CD4-positive, alpha-beta T cell treated with Interleukin-4 for 4 hours (primary cell): ENCODE measurements around the gene FAM161A.
A peak's percentile ranks its signal among the peaks of the same experiment; 100 is the strongest.
"Not testable (repeated sequence)": the region's sequence is repeated elsewhere in the genome, so short reads cannot be mapped to it uniquely, and the experiment has no call there.

Experiments
- DNase-seq: peaks from one replicate; pipeline ENCODE4 v3.0.0-alpha.2; 2020

The FAM161A gene

GRCh38 chr2:61853847-61854563 is at the start of gene FAM161A:
Gene FAM161A (minus strand): TSS chr2:61854060. CDS start chr2:61854041, 19 bp downstream.
- DNase-seq: peak; percentile 79

DNA sequence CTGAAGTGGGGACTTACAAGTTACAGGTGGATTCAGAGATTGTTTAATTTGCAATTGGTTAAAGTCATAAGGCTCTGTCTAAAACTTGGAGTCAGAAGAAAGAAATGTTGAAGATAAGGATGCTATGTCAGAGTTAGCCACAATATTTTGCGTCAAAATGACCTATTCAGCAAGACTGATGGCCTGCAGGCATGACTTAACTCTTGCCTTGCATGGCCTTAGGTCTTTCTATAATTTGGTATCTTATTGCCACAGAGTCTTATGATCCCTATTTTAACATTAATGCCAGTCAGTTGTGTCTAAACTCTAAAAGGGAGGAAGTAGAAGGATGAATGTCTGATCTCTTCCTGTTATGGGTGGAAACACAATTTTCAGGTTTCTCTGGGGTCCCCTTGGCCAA is 46.4 kb upstream of the FAM161A start:
- no peak for DNase-seq

GRCh38 chr2:61898810-61899209 is 45.0 kb upstream of the FAM161A start:
- DNase-seq: peak; percentile 24

- DNase-seq: peak; percentile 89
Measured at GRCh38 chr2:61888267-61889055, 34.6 kb upstream of the FAM161A start, which contains the start of gene CCT4. Gene CCT4 (minus strand): TSS chr2:61888656. CDS start chr2:61888507, 149 bp downstream.

- DNase-seq: peak; percentile 17
Measured at GRCh38 chr2:61887717-61888266, 33.9 kb upstream of the FAM161A start.

DNA sequence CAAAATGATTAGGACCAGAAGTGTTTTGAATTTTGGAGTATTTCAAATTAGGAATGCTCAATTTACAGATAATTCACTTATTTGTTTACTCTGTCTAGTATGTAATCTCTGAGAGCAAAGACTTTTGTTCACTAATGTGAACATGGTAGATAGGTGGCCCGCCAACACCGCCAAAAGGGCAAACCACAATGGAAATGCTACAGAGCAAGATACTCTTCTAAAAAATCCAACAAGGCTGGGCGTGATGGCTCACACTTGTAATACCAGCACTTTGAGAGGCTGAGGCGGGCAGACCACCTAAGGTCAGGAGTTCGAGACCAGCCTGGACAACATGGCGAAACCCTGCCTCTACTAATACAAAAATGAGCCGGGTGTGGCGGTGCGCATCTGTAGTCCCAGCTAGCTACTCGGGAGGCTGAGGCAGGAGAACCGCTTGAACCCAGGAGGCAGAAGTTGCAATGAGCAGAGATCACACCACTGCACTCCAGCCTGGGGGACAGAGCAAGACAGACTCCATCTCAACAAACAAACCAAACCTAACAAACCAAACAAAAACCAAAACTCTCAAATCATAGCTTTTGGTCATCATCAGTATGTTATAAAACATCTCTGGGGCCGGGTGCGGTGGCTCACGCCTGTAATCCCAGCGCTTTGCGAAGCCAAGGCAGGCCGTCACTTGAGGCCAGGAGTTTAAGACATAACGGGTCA is 32.2 kb upstream of the FAM161A start:
- DNase-seq: no peak

DNA sequence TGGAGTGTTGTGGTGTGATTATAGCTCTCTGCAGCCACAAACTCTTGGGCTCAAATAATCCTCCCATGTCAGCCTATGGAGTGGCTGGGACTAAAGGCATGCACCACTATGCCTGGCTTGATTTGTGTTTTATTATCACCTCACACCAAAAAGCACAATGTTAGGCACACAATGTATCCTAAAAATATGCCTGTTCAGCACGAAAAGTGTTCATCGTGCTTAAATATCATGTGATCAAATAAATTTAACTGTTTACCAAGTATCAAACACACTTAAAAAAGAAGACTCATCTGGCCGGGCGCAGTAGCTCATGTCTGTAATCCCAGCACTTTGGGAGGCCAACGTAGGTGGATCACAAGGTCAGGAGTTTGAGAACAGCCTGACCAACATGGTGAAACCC is 29.0 kb upstream of the FAM161A start:
- no peak for DNase-seq

- not testable (repeated sequence) for DNase-seq
Measured at GRCh38 chr2:61879351-61879750, 25.5 kb upstream of the FAM161A start.

GRCh38 chr2:61878761-61879160 is 24.9 kb upstream of the FAM161A start:
- no peak for DNase-seq

DNA sequence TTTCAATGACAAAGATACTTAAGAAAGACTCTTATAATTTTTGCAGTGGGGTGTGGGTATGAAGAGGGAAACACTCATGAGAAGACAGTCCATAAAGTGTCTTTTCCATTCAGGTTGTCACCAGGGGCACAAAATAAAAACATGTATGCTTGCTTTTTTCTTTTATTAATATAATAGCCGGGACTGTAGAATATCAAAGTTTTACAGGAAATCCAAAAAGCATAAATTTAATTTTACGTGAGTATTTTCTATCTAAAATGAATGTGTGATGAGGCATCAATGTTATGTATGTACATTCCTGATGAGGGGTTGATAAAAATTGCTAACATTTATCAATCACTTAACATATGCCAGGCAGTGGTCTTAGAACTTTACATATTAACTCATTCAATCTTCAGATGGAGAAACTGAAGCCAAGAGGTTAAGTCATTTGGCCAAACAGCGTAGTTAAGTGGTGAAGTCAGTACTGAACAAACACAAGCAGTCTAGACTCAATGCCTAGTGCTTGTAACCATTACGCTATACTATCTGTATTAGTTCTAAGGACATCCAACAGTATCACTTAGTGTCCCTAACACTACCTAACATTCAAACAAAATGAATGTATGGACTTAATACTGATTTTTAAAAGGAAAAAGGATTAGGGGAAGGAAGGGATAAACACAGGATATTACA is 23.8 kb upstream of the FAM161A start:
- no peak for DNase-seq

- no peak for DNase-seq
Measured at GRCh38 chr2:61876400-61876799, 22.5 kb upstream of the FAM161A start.

DNA sequence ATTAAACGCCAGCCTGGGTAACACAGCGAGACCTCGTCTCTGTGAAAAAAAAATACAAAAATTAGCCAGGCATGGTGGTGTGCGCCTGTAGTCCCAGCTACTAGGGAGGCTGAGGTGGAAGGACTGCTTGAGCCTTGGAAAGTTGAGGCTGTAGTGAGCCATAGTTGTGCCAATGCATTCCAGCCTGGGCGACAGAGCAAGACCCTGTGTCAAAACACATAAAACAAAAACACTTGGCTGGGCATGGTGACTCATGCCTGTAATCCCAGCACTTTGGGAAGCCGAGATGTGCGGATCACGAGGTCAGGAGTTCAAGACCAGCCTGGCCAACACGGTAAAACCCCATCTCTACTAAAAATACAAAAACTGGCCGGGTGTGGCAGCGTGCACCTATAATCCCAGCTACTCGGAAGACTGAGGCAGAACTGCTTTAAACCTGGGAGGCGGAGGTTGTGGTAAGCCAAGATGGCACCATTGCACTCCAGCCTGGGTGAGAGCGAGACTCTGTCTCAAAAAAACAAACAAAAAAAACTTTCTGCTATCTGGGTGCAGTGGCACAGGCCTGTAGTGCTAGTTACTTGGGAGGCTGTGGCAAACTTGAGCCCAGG is 12.7 kb upstream of the FAM161A start:
- not testable (repeated sequence) for DNase-seq

GRCh38 chr2:61862085-61862484 is 8.2 kb upstream of the FAM161A start:
- DNase-seq: no peak

DNA sequence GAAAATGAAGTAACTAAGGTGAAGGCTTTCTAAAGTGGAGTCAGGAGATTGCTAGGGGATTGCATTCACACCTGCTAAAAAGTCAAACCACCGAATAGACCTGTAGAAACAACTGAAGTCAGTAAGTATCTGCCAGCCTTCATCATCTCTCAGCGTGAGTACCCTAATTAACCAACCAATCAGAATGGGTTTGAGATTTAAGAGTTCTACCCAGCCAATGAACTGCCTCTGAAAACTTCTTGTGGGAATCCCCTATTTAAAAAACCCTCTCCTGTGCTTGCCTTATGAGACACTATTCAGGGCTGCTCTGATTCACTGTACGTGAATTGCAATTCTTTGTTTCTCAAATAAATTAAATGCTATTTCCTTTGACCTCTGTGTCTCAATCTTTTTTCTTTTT is 3.4 kb upstream of the FAM161A start:
- DNase-seq: peak; percentile 6

- no peak for DNase-seq
Measured at GRCh38 chr2:61855318-61855613, 1.4 kb upstream of the FAM161A start.

- peak; percentile 96 for DNase-seq
Measured at GRCh38 chr2:61854564-61855317, 881 bp upstream of the FAM161A start.

GRCh38 chr2:61853086-61853846 is 594 bp downstream of the FAM161A start:
- peak; percentile 2 for DNase-seq

- DNase-seq: not testable (repeated sequence)
Measured at GRCh38 chr2:61851270-61851669, 2.6 kb downstream of the FAM161A start.

DNA sequence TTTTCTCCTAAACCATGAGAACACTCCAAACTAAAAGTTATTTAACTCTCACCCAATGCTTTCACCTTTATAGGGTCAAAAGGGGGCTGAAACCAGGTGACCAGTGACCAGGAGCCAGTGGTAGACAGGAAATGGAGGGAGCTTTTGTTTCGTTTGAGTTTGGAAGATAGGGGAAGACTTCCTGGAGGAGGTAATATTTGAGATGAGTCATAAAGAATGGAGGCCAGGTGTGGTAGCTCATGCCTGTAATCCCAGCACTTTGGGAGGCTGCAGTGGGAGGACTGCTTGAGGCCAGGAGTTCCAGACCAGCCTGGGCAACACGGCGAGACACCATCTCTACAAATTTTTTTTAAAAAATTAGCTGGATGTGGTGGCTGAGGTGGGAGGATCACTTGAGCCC is 8.5 kb downstream of the FAM161A start:
- DNase-seq: no peak

GRCh38 chr2:61841286-61841685 is 12.6 kb downstream of the FAM161A start:
- DNase-seq: no peak

GRCh38 chr2:61834893-61835292 is 19.0 kb downstream of the FAM161A start:
- no peak for DNase-seq
